Aorta (tissue), 5 donors: ENCODE results near the gene HNF4A. TPM values are rescaled to one million over a fixed set of nuclear protein-coding genes. Genes with fewer than 3 reads are reported as not detected.

Experiments used
- ATAC-seq: fragments of 200-7000 bp; cut with Tn5 transposase; one replicate; pipeline ENCODE4 v1.9.1; 2022; ENCODE audit warnings: moderate library complexity; ENCODE audit not compliant: low FRiP score
- DNase-seq, 2 donors: peaks; one replicate each; pipeline ENCODE4 v3.0.0-alpha.2; 2020
- H3K27ac ChIP-seq, 2 donors: one replicate each; pipeline ENCODE4 v1.5.1; 2013; ENCODE audit warnings: low read length in 2 of 2, mild to moderate bottlenecking in 2 of 2, moderate library complexity in 2 of 2, control low read depth in 1 of 2, inconsistent platforms in 1 of 2, low read depth in 1 of 2
- H3K27me3 ChIP-seq, 2 donors: one replicate each; pipeline ENCODE4 v1.6.1; 2013; ENCODE audit warnings: control low read depth in 1 of 2, low read length in 1 of 2, mild to moderate bottlenecking in 1 of 2, moderate library complexity in 1 of 2; ENCODE audit not compliant: insufficient read depth in 2 of 2, control insufficient read depth in 1 of 2
- H3K36me3 ChIP-seq, 2 donors: one replicate each; pipeline ENCODE4 v1.6.1; 2013; ENCODE audit warnings: control low read depth in 1 of 2, low read length in 1 of 2, mild to moderate bottlenecking in 1 of 2; ENCODE audit not compliant: insufficient read depth in 2 of 2, control insufficient read depth in 1 of 2
- H3K4me1 ChIP-seq, 2 donors: one replicate each; pipeline ENCODE4 v1.6.1; 2013; ENCODE audit warnings: low read length in 2 of 2, control low read depth in 1 of 2, mild to moderate bottlenecking in 1 of 2, moderate library complexity in 1 of 2; ENCODE audit not compliant: insufficient read depth in 2 of 2, control insufficient read depth in 1 of 2
- H3K4me3 ChIP-seq, 2 donors: one replicate each; pipeline ENCODE4 v1.5.1; 2013; ENCODE audit warnings: low read length in 2 of 2, control low read depth in 1 of 2, mild to moderate bottlenecking in 1 of 2
- H3K9me3 ChIP-seq: one replicate; pipeline ENCODE4 v1.6.1; 2013; ENCODE audit warnings: mild to moderate bottlenecking, low read length; ENCODE audit not compliant: control insufficient read depth
- WGBS, 2 donors: extraction: QIAGEN DNeasy Blood & Tissue Kit; methylation state at CpG; one replicate each; pipeline ENCODE4 v1.1.7; 2013; 5-methylcytosine and 5-hydroxymethylcytosine counted together
- intact Hi-C, 2 donors: fragments of 100-400 bp; cut with DNase I; formaldehyde crosslinking; loops; one replicate each; pipeline versions ENCODE4 v1.14.2 to v1.15.0; 2022
- polyA plus RNA-seq, 2 donors: library from polyadenylated mRNA; stranded (reverse); fragments of 200-250 nt; gene quantifications; one replicate each; pipeline ENCODE4 v1.2.3, GENCODE V29; 2013
- total RNA-seq, 2 donors: library from RNA; stranded (reverse); fragmentation: NEBNext Ultra II Directional; extraction: Animal tissue kit (Norgen Biotek cat#: 25700); gene quantifications; one replicate each; pipeline ENCODE4 v1.2.1, GENCODE V29; 2021
- donor health status: healthy with polysubstance abuse.
- donor health status: Bipolar disorder and iron deficiency.
- donor health status: DM: no; HTN: no; CAD: no.
- donor health status: DM: no; HTN: no; CAD: no.
- donor health status: DM: yes; HTN: yes; CAD: no.

HNF4A gene
- total and polyA plus RNA-seq, 4 donors, result 0.05 to 11.8 TPM; not detected in 2

DNA sequence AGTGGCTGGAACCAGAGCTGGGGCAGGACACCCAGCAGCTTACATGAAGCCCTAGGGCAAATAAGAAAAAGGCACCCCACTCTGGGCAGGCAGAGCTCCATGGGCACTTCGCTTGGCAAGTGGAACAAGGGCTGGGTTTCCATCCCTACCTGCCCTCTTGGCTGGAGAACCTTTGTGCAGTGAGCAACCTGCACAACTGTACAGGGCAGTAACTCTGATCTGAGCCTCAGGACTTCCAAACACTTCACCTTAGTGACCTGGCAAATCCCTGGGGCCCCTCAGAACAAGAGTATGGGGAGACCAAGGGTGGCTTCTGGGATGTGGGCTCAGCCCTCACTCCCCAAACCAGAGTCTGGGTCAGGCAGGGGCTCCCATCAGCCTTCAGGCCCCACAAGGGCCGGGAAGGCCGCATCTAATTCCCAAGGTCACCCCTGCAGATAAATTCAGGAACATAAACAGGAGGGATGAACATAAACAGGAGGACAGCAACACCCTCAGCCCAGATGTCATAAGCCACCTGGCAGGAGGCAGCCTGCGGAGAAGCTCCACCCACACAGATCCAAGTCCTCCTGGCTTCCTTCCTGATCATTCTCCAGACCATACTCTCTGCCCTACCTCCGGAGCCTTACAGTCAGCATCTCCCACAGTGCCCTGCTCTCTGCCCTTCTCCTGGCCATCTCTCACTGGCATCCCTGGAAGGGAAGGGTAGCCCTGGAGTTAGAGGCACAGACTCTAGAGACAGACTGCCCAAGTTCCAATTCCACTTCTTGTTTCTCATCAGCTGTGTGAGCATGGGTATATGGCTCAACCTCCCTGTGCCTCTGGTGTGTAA, 37.5 kb downstream of the HNF4A start:
- no peak for ATAC-seq
- Histone ChIP-seq H3K27ac (no peak overlapping the region), H3K36me3 (no peaks in the 10 kb centered on the region), H3K4me1 (no peaks in the 10 kb centered on the region), H3K4me3 (no peak overlapping the region), H3K9me3 (no peaks in the 10 kb centered on the region), H3K27me3 (no peaks in the 10 kb centered on the region)
- intact Hi-C loops, result no loop called here
- DNase-seq, result no peak
- 68 to 73% methylated on average over 5 of the region's 5 CpGs for WGBS, 2 donors

GRCh38 chr20:44393608-44394451, 38.3 kb downstream of the HNF4A start:
- DNase-seq, result no peak
- 71 to 74% methylated on average over 9 of the region's 9 CpGs for WGBS, 2 donors
- intact Hi-C loops, result no loop called here
- no peak overlapping the region for H3K4me3 ChIP-seq
- ATAC-seq, result no peak
- no peaks in the 10 kb centered on the region for H3K27me3 ChIP-seq
- no peaks in the 10 kb centered on the region for H3K36me3 ChIP-seq
- H3K27ac ChIP-seq, result no peak overlapping the region
- no peaks in the 10 kb centered on the region for H3K9me3 ChIP-seq
- H3K4me1 ChIP-seq, result no peaks in the 10 kb centered on the region

GRCh38 chr20:44394452-44394701, 38.9 kb downstream of the HNF4A start:
- intact Hi-C loops, result no loop called here
- no peaks in the 10 kb centered on the region for H3K27me3 ChIP-seq
- H3K27ac ChIP-seq, result no peak overlapping the region

DNA sequence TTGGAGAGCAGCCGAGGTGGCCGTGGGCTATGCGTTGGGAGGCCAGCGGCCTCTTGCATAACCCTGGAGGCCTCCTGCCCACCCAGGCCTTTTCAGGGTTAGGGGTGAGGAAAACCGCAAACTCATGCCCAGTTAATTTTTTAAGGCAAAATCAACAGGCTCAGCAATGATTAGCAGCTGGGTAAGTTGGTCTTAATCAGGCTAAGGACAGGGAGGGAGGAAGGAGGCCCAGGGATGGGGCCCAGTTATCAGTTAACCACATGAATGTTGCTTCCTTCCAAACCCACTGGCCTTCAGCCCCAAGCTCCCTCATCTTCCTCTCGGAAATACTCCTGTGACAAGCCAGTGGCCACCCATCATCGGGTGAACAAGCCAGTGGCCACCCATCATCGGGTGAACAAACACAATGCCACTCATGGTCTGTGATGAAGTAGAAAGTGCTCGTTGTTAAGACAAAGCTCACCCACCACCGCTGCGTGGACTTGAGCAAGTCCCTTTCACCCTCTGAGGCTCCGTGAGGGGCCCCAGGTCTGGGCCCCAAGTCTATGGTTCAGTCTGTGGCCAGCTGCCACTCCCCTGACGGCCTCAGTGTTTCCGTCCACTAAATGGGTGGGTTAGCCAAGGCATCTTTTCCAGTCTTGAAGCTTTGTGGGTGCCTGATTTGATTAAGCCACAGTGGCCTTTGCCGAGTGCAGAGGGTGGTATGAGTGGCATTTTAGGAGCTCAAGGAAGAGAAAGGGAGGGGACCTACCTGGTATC, 39.4 kb downstream of the HNF4A start:
- WGBS, 2 donors, result 81 to 84% methylated on average over 15 of the region's 15 CpGs
- no peak overlapping the region for H3K27ac ChIP-seq
- intact Hi-C loops, result no loop called here
- no peaks in the 10 kb centered on the region for H3K27me3 ChIP-seq
- no peak overlapping the region for H3K4me3 ChIP-seq
- no peaks in the 10 kb centered on the region for H3K9me3 ChIP-seq
- no peaks in the 10 kb centered on the region for H3K4me1 ChIP-seq
- ATAC-seq (no peak), DNase-seq (no peak)
- H3K36me3 ChIP-seq, result no peaks in the 10 kb centered on the region

More at GRCh38 chr20:44394452-44394701, 38.9 kb downstream of the HNF4A start:
- H3K9me3 ChIP-seq, result no peaks in the 10 kb centered on the region
- ATAC-seq (no peak), DNase-seq (no peak)
- H3K36me3 ChIP-seq, result no peaks in the 10 kb centered on the region
- H3K4me3 ChIP-seq, result no peak overlapping the region
- WGBS, 2 donors, result 88 to 94% methylated on average over 2 of the region's 2 CpGs
- no peaks in the 10 kb centered on the region for H3K4me1 ChIP-seq

DNA sequence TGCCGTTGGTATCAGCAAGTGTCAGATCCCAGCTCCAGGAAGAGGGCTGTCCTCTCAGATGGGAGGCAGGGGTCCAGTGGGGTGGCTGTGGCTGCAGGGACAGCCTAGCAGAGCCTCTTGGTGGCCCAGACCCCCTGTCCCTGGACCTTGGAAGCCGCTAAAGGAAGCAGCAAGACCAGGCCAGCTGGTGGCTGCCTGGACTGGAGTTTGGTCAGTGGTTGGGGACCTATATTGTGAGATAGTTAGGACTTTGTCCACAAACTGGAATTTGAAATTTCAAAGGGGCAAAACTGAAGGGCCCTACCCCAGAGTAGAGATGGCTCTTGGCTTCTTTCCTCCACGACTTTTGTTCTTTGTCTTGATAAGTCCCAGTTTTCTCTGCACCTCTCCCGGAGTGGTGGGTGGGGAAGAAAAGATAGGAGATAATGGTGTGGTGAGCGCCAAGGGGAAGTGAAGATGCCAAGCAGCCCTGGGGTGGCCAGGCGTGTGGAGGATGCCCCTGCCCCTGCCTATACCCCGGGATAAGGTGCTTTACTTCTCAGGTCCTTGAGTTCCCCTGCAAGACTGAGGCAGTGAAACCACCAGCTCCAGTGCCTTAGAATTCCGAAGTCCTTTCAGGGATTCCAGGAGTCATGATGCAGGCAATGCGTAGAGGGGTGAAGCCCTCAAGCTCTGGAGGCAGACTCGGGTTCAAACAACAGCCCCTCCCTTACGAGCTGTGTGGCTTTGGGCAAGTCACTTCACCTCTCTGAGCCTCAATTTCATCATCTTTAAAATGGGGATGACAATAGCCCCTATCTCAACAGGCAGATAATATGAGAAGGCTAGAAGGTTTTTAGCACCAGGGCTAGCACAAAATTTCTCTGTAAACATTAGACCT, 40.2 kb downstream of the HNF4A start:
- no peak for DNase-seq
- Histone ChIP-seq H3K9me3 (no peaks in the 10 kb centered on the region), H3K4me3 (no peak overlapping the region), H3K4me1 (no peaks in the 10 kb centered on the region), H3K36me3 (no peaks in the 10 kb centered on the region), H3K27me3 (no peaks in the 10 kb centered on the region), H3K27ac (no peak overlapping the region)
- 72 to 76% methylated on average over 11 of the region's 11 CpGs for WGBS, 2 donors
- ATAC-seq, result no peak
- intact Hi-C loops, result no loop called here

DNA sequence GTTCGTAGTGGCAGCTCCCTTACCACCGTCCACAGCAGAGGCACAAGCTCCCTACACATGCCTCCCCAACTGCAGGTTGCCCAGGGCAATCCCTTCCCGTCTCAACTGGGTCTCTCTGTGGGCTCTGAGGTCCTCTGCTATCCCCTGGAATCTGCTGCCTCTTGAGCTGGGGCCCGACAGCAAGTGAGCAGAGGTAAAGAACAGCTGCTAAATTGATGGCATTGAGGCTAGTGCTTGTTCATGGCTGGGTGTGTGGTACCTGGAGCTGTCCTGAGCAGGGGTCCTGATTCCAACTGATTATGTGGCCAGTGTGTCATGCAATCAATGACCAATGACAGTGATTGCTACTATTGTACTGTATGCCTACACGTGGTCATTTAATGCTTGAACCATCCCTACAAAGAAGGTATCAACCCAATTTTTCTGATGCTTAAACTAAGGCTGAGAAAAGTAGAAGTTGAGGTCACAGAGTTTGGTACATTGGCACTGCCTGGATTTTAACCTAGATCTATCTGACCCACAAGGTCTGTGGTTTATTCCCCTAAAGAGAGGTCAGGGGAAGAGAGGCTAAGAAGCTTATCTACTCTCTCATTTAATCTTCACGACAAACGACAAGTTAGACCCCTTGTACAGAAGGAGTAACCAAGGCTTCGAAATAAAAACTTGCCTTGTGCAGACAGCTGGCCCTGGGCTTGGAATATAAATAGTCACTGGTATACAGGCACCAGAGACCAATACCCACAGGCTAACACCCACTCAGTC, 41.1 kb downstream of the HNF4A start:
- DNase-seq (no peak), ATAC-seq (no peak)
- Histone ChIP-seq H3K27me3 (no peaks in the 10 kb centered on the region), H3K27ac (no peak overlapping the region), H3K9me3 (no peaks in the 10 kb centered on the region), H3K4me3 (no peak overlapping the region), H3K36me3 (no peaks in the 10 kb centered on the region), H3K4me1 (no peaks in the 10 kb centered on the region)
- intact Hi-C loops, result no loop called here
- 50% methylated on average over 8 of the region's 8 CpGs for WGBS, 2 donors

- no peak for ATAC-seq
- no peak overlapping the region for H3K27ac ChIP-seq
- H3K4me3 ChIP-seq, result no peak overlapping the region
- H3K4me1 ChIP-seq, result no peaks in the 10 kb centered on the region
- H3K36me3 ChIP-seq, result no peaks in the 10 kb centered on the region
- no peaks in the 10 kb centered on the region for H3K27me3 ChIP-seq
- H3K9me3 ChIP-seq, result no peaks in the 10 kb centered on the region
- DNase-seq, result no peak
- whole genome bisulfite sequencing, 2 donors, result 61 to 65% methylated on average over 2 of the region's 2 CpGs
- intact Hi-C loops, result no loop called here
Observed at GRCh38 chr20:44398335-44398734, 42.8 kb downstream of the HNF4A start.
